GM10266 (cell line): ENCODE data around the gene ANKRD53.

ENCODE experiments used
- DNase-seq: peaks from one replicate; pipeline ENCODE4 v3.0.0; 2012; ENCODE audit errors: extremely low spot score
- CTCF ChIP-seq: IDR thresholded peaks from 2 replicates; pipeline ENCODE4 v1.5.1; 2012; ENCODE audit warnings: mild to moderate bottlenecking, low read depth; ENCODE audit not compliant: control insufficient read depth, insufficient read depth; ENCODE audit errors: missing control alignments

ANKRD53 gene

GRCh38 chr2:70974592-70974991 is 3.8 kb upstream of the ANKRD53 start:
- TF ChIP-seq CTCF = no peak
- DNase-seq = no peak

GRCh38 chr2:70975237-70975636 is 3.2 kb upstream of the ANKRD53 start:
- DNase-seq = peak; percentile 6

GRCh38 chr2:70977605-70978205 is 725 bp upstream of the ANKRD53 start:
- TF ChIP-seq CTCF = no peak
- DNase-seq = peak; percentile 12

More at GRCh38 chr2:70975237-70975636, 3.2 kb upstream of the ANKRD53 start:
- no peak for TF ChIP-seq CTCF

GRCh38 chr2:70979180-70979488 is 704 bp downstream of the ANKRD53 start:
- no peak for DNase-seq

GRCh38 chr2:70979626-70980025 is 1.2 kb downstream of the ANKRD53 start:
- no peak for TF ChIP-seq CTCF
- DNase-seq = no peak

More at GRCh38 chr2:70979180-70979488, 704 bp downstream of the ANKRD53 start:
- no peak for TF ChIP-seq CTCF

GRCh38 chr2:70981421-70981820 is 3.0 kb downstream of the ANKRD53 start:
- no peak for TF ChIP-seq CTCF
- DNase-seq = no peak

GRCh38 chr2:70981866-70982810 is 3.7 kb downstream of the ANKRD53 start:
- DNase-seq = no peak
- TF ChIP-seq CTCF = no peak
